Gastrocnemius medialis (tissue), 4 donors: ENCODE data around the gene RAB3GAP1.

Experiments used
- CTCF ChIP-seq, 5 experiments: fragments of 450-650 bp in 3 of 5; fragments of 200-600 bp in 2 of 5; sonication (generic) in 2 of 5; IDR thresholded peaks in 4 of 5; conservative IDR thresholded peaks in 1 of 5; 1 replicate in 4 of 5; 2 replicates in 1 of 5; pipeline ENCODE4 v1.5.1; 2016 to 2019; ENCODE audit warnings: antibody characterized with exemption in 5 of 5, mild to moderate bottlenecking in 3 of 5, moderate library complexity in 3 of 5
- POLR2A ChIP-seq, 2 donors: fragments of 450-650 bp; IDR thresholded peaks; one replicate each; pipeline ENCODE4 v1.6.1; 2017; ENCODE audit warnings: antibody characterized with exemption in 2 of 2, mild to moderate bottlenecking in 2 of 2, moderate library complexity in 2 of 2

- no peak for TF ChIP-seq CTCF (IDR thresholded peaks at IDR 0.05 in 4 of 5, conservative IDR thresholded peaks at IDR 0.05 in 1 of 5)
- TF ChIP-seq POLR2A (IDR thresholded peaks at IDR 0.05), result no peak
Measured at GRCh38 chr2:135190799-135191198, 138.7 kb downstream of the RAB3GAP1 start.
